Mucosa of gallbladder (tissue), 1 donor: ENCODE results near the gene ULK2. TPM values are rescaled to one million over a fixed set of nuclear protein-coding genes. Genes with fewer than 3 reads are reported as not detected.

Source experiments
- DNase-seq: peaks from one replicate; pipeline ENCODE4 v3.0.0-alpha.2; 2020; ENCODE audit warnings: low spot score
- total RNA-seq: library from RNA; stranded (reverse); gene quantifications from one replicate; pipeline ENCODE4 v1.2.1, GENCODE V29; 2021
- donor health status: DM: no; HTN: no; CAD: no.

Gene ULK2
- total RNA-seq, 1 donor from 2014 or later, result 22.4 TPM

GRCh38 chr17:19747159-19747719 lies 120.5 kb downstream of the ULK2 start:
- no peak for DNase-seq

- no peak for DNase-seq
These were observed 121.2 kb downstream of the ULK2 start for GRCh38 chr17:19746517-19746916.

GRCh38 chr17:19744922-19745757 lies 122.6 kb downstream of the ULK2 start:
- peak; percentile 93 for DNase-seq

- DNase-seq, result no peak
These were observed 123.2 kb downstream of the ULK2 start for GRCh38 chr17:19744492-19744891.

- DNase-seq, result no peak
These were observed 124.3 kb downstream of the ULK2 start for GRCh38 chr17:19743101-19744100.

- DNase-seq, result no peak
These were observed 125.2 kb downstream of the ULK2 start for GRCh38 chr17:19742495-19742894.

GRCh38 chr17:19741832-19742457 lies 125.8 kb downstream of the ULK2 start:
- no peak for DNase-seq

GRCh38 chr17:19740933-19741332 lies 126.8 kb downstream of the ULK2 start:
- no peak for DNase-seq

- no peak for DNase-seq
These were observed 128.2 kb downstream of the ULK2 start for GRCh38 chr17:19739241-19740201.

- DNase-seq, result no peak
These were observed 129.0 kb downstream of the ULK2 start for GRCh38 chr17:19738757-19739156.

- DNase-seq, result no peak
These were observed 129.7 kb downstream of the ULK2 start for GRCh38 chr17:19738073-19738449.

- DNase-seq, result no peak
These were observed 130.2 kb downstream of the ULK2 start for GRCh38 chr17:19737305-19738072.

- DNase-seq, result no peak
These were observed 131.7 kb downstream of the ULK2 start for GRCh38 chr17:19736071-19736470.

- no peak for DNase-seq
These were observed 133.7 kb downstream of the ULK2 start for GRCh38 chr17:19733953-19734526.

GRCh38 chr17:19731626-19732025 lies 136.1 kb downstream of the ULK2 start:
- no peak for DNase-seq

- DNase-seq, result no peak
These were observed 136.9 kb downstream of the ULK2 start for GRCh38 chr17:19730843-19731242.

GRCh38 chr17:19729900-19730299 lies 137.8 kb downstream of the ULK2 start:
- DNase-seq, result no peak

GRCh38 chr17:19728084-19728495 lies 139.6 kb downstream of the ULK2 start:
- DNase-seq, result peak; percentile 87

GRCh38 chr17:19727501-19728078 lies 140.1 kb downstream of the ULK2 start:
- DNase-seq, result peak; percentile 80
